GM12878 (cell line): ENCODE data around the gene STXBP2. TPM values are rescaled to one million over a fixed set of nuclear protein-coding genes. Genes with fewer than 3 reads are reported as not detected.

Experiments used
- BMI1 ChIP-seq: fragments of 450-650 bp; IDR thresholded peaks from 2 replicates; pipeline ENCODE4 v1.6.1; 2016; ENCODE audit warnings: mild to moderate bottlenecking, moderate library complexity, borderline replicate concordance
- MAX ChIP-seq: IDR thresholded peaks from 2 replicates; pipeline ENCODE4 v1.6.1; 2012; ENCODE audit warnings: low read depth, low read length, improper control_type of control experiment
- MYC ChIP-seq: IDR thresholded peaks from 2 replicates; pipeline ENCODE4 v1.6.1; 2011; ENCODE audit warnings: mild to moderate bottlenecking, low read length, moderate library complexity, inconsistent platforms; ENCODE audit not compliant: insufficient read depth, insufficient replicate concordance, insufficient read length, severe bottlenecking
- NKRF ChIP-seq: fragments of 450-650 bp; conservative IDR thresholded peaks from 2 replicates; pipeline ENCODE4 v1.6.1; 2017; ENCODE audit warnings: mild to moderate bottlenecking, moderate library complexity
- PKNOX1 ChIP-seq: fragments of 450-650 bp; IDR thresholded peaks from 2 replicates; pipeline ENCODE4 v1.6.1; 2016; ENCODE audit warnings: mild to moderate bottlenecking
- POLR2AphosphoS5 ChIP-seq: IDR thresholded peaks from 2 replicates; pipeline ENCODE4 v1.6.1; 2011; ENCODE audit warnings: mild to moderate bottlenecking, low read length, inconsistent platforms
- POU2F2 ChIP-seq: IDR thresholded peaks from 3 replicates; pipeline ENCODE4 v1.6.1; 2011; ENCODE audit warnings: low read depth, mild to moderate bottlenecking, low read length, borderline replicate concordance
- RBBP5 ChIP-seq: fragments of 200-600 bp; sonication (generic); conservative IDR thresholded peaks from 2 replicates; pipeline ENCODE4 v1.6.1; 2016
- REST ChIP-seq: IDR thresholded peaks from 2 replicates; pipeline ENCODE4 v1.6.1; 2012; ENCODE audit warnings: mild to moderate bottlenecking, low read depth, low read length
- SKIL ChIP-seq: fragments of 450-650 bp; IDR thresholded peaks from 2 replicates; pipeline ENCODE4 v1.6.1; 2017; ENCODE audit warnings: mild to moderate bottlenecking, low read depth, inconsistent platforms; ENCODE audit not compliant: poor library complexity, severe bottlenecking
- SP1 ChIP-seq: IDR thresholded peaks from one replicate; pipeline ENCODE4 v1.6.1; 2011; ENCODE audit warnings: low read depth, low read length
- SPI1 ChIP-seq: IDR thresholded peaks from 2 replicates; pipeline ENCODE4 v1.6.1; 2011; ENCODE audit warnings: low read depth, mild to moderate bottlenecking, low read length, moderate library complexity, borderline replicate concordance; ENCODE audit not compliant: insufficient read depth
- ZNF207 ChIP-seq: fragments of 450-650 bp; IDR thresholded peaks from 2 replicates; pipeline ENCODE4 v1.6.1; 2014; ENCODE audit warnings: antibody characterized with exemption, mild to moderate bottlenecking, borderline replicate concordance
- ZNF217 ChIP-seq: fragments of 450-650 bp; IDR thresholded peaks from 2 replicates; pipeline ENCODE4 v1.6.1; 2017; ENCODE audit warnings: antibody characterized with exemption, mild to moderate bottlenecking
- ZNF687 ChIP-seq: fragments of 450-650 bp; IDR thresholded peaks from 2 replicates; pipeline ENCODE4 v1.6.1; 2017; ENCODE audit warnings: mild to moderate bottlenecking, moderate library complexity
- polyA plus RNA-seq, 11 experiments: library from polyadenylated mRNA; depleted of rRNA in 4 of 11; unstranded in 6 of 11; stranded (reverse) in 5 of 11; fragments of >200 nt; fragmentation: Nextera tagmentation in 4 of 11; fragmentation: Illumina TruSeq in 1 of 11; extraction: Ambion mirVana in 4 of 11; extraction: Trizol in 1 of 11; gene quantifications; 1 replicate in 1 of 11; 2 replicates in 10 of 11; pipeline versions ENCODE4 v1.2.1 to v1.2.3, GENCODE V29; 2011 to 2016; ENCODE audit warnings: inconsistent platforms in 2 of 11, missing spikeins in 2 of 11, low read depth in 1 of 11
- total RNA-seq, 4 experiments: library from RNA; depleted of rRNA in 3 of 4; stranded (reverse); fragments of >200 nt in 3 of 4; fragmentation: Illumina TruSeq in 1 of 4; extraction: Trizol in 1 of 4; gene quantifications; 2 replicates each; pipeline versions ENCODE4 v1.2.1 to v1.2.3, GENCODE V29; 2013 to 2021

Gene STXBP2
- total and polyA plus RNA-seq, 10 of the 15 experiments (the other 5 are each of a cell fraction or from before 2014, with no cell fraction given), result 2.6 to 111 (median 61.4) TPM

GRCh38 chr19:7692417-7693088 lies 55.6 kb downstream of the STXBP2 start (continued):
- TF ChIP-seq REST (no peak), SPI1 (no peak), SKIL (peak; percentile 68), POLR2AphosphoS5 (peak; percentile 75; the same call in 1 of the 2 replicates), ZNF207 (peak; percentile 25; the same call in 1 of the 2 replicates), POU2F2 (peak; percentile 4; the same call in 2 of the 3 replicates), PKNOX1 (peak; percentile 78), MAX (no peak), BMI1 (peak; percentile 84), MYC (no peak), ZNF217 (peak; percentile 21; the same call in 1 of the 2 replicates), ZNF687 (no peak), RBBP5 (no peak), SP1 (peak; percentile 27), NKRF (no peak)
